Activated T-cell treated with anti-CD3 and anti-CD28 coated beads for 48 hours (primary cell): ENCODE data around the gene F13A1.
"Not testable (repeated sequence)": the region's sequence is repeated elsewhere in the genome, so short reads cannot be mapped to it uniquely, and the experiment has no call there.

Source experiments
- DNase-seq: peaks from one replicate; pipeline ENCODE4 v3.0.0-alpha.2; 2020; ENCODE audit warnings: low read depth

F13A1 gene

DNA sequence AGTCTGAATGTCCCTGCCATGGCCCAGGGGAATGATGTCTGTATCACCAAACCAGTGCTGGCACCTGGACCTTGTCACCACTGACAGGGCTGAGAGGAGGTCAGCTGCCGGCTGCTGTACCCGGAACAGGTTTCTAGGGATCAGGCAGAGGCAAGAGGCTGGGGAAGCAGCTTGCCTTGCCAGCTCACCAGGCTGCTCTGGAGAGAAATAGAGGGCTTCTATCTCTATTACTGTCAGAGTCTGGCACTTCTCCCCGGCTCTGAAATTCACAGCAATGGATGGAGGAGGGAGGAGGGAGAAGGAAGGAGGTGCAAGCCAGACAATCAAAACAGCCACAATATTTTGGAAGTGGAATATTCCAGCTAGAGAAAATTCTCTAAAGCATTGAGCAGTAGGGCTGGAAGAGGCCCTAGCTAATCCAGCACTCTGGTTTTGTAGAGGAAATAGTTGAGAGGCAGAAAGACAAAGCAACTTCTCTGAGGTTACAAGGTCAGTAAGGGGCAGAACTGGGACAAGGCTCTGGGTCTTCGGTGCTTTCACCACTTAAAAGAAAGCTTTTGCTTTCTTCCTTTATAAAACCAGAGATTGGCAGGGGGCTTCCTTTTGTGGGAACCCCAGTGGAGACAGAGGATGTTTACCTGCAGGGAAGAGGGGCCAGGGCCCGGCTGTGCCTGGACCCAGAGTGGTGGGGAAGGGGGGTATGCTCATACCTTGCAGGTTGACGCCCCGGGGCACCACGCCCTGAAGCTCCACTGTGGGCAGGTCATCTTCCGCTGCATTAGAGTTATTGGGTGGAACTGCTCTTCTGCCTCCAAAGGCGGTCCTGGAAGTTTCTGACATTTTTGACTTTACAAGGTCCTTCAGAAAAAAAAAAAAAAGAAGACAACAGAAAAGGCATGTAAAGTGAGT is 2.4 kb downstream of the F13A1 start:
- DNase-seq: no peak

DNA sequence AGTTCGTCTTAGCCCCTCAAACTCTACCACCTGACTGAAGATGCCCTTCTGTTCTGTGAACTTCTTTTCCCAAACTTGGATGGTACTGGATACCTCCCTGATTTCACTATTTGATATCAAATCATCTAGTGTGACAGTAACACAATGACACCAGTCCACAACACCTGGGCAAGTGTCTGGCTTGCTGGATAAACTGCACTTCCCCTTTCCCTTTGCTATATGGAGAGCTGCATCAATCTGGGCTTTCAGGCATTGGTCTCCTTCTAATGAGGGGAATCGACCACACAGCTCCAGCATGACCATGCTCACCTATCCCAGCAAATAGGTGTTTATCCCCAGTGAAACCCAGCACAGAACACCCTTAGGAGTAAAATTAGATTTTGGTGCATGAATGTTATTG is 3.1 kb downstream of the F13A1 start:
- DNase-seq: no peak

DNA sequence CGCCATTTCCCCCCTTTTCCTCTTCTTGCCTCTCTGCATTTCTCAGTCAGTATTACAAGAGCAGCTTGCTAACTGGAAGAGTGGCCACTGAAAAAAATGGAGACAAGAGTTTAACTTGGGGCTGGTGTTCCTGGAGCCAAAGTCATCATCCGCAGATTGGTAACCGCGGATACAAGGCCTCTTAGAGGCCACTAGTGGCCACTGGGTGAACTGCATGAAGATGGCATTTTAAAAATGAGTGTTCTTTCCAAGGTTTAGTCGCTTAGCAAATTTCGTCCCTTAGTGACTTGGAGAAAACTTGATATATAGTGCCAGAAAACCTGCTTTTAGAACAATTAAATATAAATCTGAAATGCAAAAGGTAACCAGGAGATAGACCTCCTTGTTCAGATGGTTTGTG is 4.8 kb downstream of the F13A1 start:
- peak; percentile 26 for DNase-seq

DNA sequence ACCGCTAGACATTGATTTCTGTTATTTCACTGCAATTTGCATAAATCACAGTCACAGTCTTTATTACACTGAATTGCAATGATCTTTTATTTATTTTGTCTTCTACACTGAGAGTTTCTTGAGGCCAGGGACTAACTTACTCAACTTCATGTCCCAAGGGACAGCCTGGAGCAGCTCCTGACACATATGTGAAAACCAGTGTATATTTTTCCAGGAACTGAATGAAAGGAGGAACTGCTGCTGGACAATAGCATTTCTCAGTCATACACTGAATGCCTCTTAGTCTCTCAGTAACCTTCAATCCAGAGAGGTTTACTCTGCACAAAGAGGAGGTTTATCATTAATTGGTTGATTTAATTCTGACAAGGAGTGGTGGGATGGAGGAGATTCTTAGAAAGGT is 5.9 kb downstream of the F13A1 start:
- no peak for DNase-seq

DNA sequence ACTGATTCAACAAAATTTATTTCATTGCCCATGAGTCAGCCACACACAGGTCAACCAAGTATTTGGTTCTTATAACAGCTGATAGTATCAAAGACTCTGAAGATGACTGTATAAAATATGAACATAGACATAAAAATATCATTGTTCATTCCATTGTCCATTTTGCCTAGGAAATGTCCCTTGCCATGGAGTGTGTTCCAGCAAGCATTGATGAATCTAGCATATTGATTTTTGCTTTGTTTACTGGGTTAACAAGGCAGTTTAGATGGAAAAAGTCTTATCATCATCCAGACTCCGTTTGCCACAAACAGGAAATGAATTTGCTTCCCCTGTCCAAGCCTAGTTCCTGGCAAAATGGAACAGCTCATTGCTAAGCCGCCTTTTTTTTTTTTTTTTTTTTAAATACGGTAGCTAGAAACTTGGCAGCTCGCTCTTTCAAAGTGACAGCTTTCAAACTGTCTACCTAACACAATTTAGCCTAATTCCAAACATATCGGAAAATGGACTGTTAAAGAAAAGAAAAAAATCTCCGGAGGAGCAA is 7.5 kb downstream of the F13A1 start:
- no peak for DNase-seq

DNA sequence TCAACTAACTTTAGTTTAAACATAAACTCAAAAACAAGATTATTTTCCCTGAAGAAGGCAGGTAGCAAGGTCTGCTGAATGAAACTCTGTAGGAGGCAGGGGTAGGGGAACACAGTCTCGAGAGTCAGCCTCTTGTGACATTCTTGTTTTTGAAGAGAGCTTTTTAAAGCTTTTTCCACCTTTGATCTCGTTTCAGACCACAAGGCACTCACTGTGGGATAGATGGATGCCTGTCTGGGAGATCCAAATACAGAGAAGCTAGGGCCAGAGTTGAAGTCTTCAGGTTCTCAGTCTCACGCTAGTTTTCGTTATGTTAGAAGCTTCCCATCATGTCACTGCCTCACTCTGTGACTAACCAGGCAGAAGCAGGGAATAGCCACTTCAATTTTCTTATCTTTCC is 14.9 kb downstream of the F13A1 start:
- DNase-seq: no peak

DNA sequence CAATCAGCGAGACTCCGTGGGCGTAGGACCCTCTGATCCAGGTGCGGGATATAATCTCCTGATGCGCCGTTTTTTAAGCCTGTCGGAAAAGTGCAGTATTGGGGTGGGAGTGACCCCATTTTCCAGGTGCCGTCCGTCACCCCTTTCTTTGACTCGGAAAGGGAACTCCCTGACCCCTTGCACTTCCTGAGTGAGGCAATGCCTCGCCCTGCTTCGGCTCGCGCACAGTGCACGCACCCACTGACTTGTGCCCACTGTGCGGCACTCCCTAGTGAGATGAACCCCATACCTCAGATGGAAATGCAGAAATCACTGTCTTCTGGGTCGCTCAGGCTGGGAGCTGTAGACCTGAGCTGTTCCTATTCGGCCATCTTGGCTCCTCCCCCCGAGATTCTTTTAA is 20.1 kb downstream of the F13A1 start:
- not testable (repeated sequence) for DNase-seq

DNA sequence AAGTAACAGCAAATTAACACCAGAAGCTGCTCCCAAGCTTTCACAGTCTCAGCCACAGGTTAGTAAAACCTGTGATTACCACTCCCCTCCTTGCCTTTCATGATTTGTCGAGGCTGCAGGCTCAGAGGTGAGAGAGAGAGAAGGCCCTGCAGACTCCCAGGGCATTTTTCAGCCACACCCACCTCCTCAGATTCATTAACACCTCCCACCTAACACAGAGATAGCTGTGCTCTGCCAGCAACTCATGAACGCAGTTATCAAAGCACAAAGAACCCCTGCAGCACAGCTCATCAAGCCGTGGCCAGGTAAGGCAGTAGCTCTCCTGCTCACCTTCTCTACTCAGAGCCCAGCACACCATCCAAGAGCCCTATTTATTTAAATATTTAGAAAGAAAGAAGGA is 27.1 kb downstream of the F13A1 start:
- no peak for DNase-seq

DNA sequence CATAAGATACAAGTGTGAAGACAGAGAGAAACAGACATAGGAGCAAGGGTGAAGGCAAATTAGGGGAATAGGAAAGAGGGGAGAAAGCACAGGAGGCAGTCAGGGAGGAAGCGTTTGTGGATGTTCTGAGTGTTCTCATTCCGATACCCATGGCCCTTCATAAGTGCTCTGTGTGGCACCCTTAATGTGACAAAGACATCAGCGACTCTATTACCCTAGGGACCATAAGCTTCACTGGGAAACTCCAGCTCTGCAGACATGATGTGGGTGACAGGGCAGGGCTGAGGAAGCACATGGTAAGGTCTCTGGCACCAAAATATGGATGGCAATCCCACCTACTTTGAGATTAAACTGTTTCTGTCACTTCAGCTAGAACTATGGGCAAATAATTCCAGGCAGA is 33.0 kb downstream of the F13A1 start:
- DNase-seq: no peak

DNA sequence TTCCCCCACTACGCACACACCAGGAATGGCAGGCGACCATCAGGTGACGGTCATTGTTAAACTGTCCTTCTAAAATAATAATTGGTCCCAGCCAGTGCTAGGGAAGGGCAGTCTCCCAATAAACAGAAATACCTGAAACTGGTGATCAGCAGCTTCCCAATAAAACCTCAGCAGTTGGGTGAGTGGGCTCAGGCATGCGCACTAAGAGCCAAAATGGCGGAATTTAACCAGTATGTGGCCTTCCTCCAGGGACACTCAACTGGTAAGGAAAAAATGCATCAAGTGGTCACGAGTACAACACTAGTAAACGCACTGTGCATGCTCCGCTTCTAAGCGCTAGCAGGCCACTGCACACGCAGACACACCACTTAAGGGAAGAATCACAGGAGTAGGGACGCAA is 34.8 kb downstream of the F13A1 start:
- DNase-seq: no peak

DNA sequence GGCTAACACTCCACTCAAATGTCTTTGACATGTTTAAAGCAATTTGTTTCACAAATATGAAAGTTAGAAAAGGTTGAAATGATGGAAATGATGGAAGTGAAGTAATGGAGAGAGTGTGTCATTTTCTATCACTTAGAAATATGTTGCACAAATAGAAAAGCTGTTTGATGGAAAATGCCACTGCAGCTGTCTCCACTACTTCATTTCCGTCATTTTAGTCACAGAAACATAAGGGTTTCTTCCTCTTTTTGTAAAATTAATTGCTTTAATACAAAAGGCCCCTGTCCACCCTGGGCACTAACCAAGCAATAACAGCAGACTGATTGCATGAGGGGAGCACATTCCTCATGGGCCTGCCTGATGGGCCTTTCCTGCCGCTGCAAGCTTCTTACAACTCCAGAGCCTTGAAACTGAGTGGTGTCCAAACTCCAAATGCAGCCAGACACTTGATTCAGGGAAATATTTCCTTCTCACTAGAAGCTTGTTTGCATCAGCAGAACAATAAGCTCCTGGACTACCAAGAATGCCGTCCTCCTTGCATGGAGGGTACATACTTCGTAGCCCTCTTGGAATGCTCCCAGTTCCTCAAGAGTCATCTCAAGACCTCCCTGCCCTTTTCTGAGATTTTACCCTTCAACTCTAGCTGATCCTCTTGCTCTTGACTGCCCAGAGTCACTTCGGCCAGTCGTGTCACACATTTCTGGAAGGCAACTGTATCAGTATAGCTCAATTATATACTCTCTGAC is 36.1 kb downstream of the F13A1 start:
- no peak for DNase-seq

DNA sequence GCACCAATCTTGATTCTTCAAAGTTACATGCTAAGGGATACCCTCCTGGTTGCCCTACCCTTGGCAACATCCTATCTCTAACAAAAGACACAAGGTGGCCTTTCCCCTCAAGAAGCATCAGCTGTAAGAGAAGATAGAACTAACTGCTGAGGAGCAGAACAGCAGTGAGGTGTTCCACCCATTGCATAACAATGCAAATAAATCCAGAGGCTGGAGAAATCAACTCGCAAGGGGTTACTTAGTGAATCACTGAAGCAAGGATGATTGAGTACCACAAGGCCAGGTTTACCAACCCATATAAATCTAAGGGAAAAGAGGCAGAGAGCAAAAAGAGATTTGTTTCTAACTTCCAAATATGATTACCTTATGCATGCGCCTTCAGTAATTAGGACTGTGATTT is 36.7 kb downstream of the F13A1 start:
- DNase-seq: no peak

DNA sequence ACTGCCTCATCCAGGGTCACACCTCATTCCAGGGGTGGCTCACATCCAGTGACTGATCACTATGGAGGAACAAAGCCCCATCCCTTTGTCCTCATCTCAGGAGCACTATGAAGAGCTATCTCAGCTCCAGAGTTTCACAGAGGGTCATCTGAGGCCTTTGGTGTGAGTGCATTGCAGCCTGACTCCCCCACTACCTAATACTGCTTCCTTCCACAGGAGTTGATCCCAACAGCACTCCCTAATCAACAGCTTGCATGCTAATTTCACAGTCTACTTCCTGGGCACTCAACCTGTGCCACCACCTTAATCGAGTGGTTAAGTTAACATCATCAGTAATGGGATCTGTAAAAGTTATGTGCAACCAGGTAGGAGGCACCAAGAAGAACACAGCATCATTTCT is 37.7 kb downstream of the F13A1 start:
- no peak for DNase-seq

DNA sequence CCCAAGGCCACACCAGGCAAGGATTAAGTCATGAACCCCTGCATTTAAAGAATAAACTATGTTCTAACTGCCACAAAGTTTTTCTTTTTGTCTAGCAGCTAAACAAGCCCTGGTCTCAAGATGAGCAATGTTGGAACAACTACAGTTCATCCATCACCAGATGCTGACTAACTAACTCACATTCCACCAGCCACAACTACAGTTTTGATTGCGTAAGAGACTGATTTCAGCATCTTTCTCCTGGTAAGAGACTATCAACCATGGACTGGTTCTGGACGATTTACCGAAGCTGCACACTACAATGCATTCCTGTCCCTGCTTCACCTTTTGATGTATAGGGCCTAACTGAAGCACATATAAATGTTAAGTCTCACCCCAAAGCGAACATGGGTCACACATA is 43.0 kb downstream of the F13A1 start:
- DNase-seq: no peak

DNA sequence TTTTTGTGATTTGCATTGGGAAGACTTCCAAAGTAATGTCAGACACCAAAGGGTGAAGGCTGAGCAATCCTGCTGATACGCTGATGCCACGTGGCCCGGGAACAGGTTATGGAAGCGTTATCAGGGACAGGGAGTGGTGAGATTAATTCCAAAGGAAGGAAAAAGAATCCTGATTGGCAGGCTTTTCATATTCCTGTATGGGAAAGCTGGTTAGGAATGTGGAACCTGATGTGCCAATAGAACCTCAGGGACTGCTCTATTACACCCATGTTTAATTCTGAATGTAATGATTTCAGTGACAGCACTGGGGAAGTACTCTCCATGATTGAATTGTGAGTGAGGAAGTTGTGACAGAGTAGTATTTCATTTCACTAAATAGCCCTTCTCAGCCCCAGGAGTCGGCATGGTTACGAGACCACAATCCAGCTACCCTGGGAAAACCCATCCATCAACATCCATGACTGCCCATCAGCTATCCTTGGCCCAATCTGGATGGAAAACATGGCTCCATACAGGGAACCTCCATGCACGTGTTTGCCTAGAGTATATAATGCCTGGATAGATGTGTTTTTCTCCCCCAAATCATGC is 49.4 kb downstream of the F13A1 start:
- no peak for DNase-seq

DNA sequence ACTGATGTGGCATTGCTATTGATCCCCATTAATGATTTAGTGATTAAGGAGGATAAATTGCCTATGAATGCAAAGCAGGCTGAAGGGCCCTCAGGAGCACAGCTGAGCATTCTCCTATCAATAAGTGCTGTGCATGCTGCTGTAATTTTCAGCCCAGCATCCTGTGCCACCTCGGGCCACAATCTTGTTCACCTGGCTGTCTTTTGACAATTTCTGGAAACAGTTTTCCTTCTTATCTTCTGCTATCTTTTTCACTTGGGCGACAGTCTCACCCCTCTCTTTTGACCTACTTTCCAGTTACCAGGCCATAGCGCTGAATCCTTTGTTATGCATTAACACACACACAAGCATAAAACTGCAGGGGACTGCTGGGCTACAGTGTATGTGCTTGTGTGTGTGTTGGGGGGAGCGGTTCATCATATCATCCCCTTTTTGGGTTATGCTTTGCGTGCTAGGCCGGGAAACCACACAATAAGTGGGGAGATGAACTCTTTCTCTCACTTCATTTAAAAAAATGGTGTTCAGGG is 60.2 kb downstream of the F13A1 start:
- DNase-seq: no peak

DNA sequence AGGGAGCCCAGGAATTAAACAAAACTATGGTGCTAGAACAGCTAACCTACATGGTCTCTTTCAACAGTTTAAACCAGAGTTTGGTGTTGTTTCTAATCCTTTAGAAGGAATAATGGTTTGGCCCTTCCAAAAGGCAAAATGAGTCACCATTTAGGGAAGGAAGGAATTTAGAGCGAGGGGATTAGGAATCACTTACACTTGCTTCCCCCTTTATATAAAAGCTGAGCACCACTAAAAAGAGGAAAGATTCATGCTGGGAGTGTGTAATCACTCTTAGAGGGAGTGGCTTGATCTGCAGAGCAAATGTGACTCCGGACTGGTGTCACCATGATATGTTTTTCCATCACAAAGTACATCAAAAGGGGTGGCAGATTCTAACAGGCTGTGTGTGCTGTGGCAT is 63.6 kb downstream of the F13A1 start:
- DNase-seq: no peak

DNA sequence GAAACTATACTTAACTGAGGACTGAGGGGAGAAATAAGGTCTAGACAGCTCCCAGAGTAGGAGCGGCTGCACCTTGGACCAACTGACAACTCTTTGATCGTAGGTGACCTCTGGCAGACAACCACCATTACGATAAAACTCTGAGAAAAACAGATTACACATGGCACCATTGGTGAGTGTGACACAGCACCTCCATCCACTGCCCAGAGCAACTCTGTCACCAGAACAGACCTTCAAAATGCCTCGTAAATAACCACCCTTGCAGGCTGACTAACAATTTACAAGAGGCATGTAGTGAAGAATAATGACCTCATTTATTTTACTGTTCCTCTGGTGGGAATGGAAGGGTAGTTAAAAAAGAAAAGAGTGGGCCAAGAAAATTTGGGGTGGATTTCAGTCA is 64.2 kb downstream of the F13A1 start:
- no peak for DNase-seq

DNA sequence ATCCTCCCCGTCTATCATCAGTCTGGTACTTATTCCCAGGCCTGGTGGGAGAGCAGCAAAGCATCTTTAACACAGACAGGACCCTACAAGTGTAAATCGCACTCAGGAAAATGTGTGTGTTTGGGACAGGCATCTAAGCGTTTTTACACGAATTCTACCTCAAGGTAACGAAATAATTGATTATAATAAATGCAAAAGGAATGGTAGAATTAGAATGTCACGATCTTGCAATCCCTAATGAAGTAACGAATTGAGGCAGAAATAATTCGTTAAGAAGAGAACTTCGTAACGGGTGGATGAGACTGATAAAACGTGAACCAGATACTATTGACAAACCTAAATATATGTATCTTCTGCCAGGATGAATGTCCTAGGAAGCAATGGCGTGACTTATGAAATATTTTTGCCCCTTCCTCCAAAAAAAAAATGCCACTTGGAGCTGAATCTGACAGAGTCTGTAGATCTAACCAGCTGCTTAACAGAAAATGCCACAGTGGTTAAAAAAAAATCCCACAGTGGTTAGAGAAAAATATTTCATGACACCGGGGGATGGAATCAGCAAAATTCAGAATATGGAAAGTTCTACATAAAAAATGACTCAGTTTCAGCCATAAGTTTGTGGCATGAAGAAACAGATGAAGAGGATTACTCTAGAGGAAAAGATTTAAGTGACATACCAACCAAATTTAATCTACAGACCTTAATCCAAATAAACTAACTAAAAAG is 68.7 kb downstream of the F13A1 start:
- no peak for DNase-seq

DNA sequence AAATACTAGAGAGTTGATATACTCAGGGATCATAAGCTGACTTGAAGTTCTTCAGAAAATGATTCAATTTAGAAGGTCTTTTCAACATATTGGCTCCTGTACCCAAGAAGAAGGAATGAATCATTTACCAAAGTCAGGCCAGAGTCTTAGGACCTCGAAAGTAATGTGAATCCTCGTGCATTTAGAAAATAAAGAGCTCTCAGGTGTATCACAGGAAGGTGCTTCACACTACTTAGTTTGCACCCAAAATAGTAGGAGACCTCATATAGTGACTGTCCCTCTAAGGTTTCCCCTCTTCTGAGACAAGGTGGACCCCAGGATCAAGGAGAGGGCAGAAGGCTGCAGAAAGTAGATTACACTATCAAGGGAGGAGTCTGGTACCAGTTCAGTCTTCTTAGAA is 71.8 kb downstream of the F13A1 start:
- DNase-seq: no peak

DNA sequence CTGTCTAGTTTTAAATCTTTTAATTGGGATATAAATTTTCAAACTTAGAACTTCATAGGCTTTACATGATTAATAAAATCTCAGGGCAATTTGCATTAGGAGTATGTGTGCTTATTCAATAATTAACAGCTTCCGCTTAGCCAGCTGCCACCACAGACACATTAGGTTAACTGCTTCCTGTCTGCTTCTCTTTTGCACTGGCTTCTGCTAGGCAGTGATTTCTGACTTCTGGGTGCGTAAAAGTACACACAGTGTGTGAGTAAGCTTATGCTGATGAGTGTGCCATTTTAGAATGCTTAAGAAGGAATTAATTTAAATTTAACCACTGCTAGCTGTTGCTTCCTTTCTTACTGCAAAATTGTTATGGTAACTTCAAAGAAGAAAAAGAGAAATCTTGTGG is 73.9 kb downstream of the F13A1 start:
- no peak for DNase-seq

DNA sequence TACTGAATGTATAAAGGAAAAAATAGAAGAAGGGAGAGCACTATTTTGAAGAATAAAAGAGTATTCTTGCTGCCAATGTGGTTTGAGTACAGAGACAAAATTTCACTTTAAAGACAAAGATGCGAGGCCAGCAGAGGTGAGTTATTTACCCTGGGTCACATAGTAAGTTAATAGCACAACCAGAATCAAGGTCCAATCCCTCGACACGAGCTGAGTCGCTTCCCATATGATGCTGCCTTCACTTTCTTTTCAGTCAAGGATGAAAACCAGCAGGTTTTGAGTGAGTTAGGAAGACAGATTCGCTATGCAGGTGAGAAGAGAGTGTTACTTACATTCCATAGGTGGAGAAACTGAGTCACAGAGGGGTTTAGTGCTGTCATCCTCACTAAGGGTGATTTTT is 75.8 kb downstream of the F13A1 start:
- DNase-seq: no peak
